HG02571 (cell line): ENCODE data around the gene RIIAD1.
"Not testable (repeated sequence)": the region's sequence is repeated elsewhere in the genome, so short reads cannot be mapped to it uniquely, and the experiment has no call there.

ENCODE experiments used
- ATAC-seq: cut with Tn5 transposase; IDR thresholded peaks from one replicate; pipeline ENCODE4 v1.9.1; 2021; ENCODE audit warnings: mild to moderate bottlenecking, moderate library complexity; ENCODE audit not compliant: unreplicated experiment

RIIAD1 gene

DNA sequence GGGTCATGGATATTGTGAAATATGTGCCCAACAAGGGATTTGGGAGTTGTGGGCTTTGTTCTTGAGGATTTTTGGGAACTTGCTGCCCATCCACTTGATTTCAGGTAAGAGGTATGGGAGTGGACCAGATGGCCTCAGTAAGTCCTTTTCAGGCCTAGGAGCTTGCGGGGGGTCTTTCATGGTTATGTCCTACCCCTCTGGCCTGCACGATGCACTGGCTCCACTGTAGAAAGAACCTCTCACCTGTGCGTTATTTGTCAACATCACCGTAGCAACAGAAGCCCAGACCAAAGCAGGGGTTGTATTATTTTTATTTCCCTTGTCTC, 8.6 kb downstream of the RIIAD1 start:
- ATAC-seq = no peak

DNA sequence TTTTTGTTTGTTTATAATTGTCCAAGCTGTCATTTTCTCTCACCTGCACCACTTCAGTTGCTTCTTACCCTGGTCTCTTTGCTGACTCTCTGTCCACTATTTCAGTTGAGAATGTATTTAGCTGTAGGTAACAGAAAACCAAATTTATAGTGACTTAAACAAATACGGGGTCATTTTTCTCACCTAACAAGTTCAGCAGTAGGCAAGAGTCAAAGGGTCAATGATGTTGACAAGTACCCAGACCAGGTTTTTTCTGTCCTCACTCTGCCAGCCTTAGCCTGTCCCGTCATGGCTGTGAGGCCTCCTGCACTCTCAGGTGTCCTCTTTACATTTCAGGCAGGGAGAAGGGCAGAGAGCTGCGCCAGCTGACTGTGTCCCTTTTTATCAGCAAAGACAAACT, 11.8 kb downstream of the RIIAD1 start:
- no peak for ATAC-seq

DNA sequence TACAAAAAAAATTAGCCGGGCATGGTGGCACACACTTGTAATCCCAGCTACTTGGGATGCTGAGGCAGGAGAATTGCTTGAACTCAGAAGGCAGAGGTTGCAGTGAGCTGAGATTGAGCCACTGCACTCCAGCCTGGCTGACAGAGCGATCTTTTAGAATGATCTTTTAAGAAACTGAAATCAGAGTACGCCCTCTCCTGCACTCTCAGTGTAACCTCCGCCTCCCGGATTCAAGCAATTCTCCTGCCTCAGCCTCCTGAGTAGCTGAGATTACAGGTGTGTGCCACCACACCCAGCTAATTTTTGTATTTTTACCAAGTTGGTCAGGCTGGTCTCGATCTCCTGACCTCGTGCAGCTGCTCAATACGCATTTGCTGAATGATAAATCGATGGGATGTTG, 12.7 kb downstream of the RIIAD1 start:
- not testable (repeated sequence) for ATAC-seq

DNA sequence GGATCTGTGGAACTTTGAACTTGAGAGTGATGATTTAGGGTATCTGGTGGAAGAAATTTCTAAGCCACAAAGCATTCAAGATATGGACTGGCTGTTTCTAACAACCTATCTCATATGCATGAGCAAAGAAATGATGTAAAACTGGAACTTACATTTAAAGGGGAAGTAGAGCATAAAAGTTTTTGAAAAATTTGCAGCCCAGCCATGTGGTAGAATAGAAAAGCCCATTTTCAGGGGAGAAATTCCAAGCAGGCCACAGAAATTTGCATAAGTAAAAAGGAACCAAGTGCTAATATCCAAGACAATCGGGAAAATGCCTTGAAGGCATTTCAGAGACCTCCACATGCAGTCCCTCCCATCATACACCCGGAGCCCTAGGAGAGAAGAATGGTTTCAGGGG, 15.7 kb downstream of the RIIAD1 start:
- no peak for ATAC-seq

DNA sequence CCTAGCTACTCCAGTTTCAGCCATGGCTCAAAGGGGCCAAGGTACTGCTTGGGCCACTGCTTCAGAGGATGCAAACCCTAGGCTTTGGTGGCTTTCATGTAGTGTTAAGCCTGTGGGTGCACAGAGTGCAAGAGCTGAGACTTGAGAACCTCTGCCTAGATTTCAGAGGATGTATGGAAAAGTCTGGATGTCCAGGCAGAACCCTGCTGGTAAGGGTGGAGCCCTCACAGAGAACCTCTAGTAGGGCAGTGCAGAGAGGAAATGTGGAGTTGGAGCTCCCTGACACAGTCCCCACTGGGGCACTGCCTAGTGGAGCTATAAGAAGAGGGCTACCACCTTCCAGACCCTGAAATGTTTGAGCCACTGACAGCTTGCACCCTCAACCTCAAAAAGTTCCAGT, 16.2 kb downstream of the RIIAD1 start:
- no peak for ATAC-seq

DNA sequence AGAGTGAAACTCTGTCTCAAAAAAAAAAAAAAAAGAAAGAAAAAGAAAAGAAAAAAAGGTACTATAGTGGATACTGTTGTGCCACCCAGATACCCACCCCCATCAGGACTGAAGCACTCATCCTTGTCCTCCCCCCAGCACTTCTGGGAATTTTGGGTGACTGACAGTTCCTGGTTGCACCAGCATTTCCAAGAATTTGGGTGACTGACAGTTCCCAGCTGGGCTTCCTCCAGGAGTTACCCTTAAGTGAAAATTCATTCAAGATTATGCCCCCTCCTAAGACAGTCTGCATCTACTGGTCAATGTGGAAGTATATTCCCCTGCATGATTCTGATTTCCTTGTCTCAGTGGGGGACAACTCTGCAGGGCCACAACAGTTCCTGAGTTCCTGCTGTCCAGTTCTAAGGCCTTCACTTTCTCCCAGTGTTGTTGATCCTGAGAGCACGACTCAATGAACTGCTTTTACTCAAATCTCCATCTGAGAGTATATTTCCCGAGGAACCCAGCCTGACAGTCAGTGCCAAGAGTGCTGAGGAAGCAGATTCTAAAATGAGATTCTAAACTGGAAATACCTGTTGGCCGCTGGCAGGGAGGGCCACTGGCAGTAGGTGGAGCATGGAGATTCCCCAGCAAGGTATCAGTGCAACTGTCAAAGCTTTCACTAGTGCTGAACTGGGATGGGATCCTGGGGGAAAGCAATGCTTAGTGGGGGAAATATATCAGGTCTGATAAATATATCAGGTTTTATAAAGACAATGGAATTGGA, 18.5 kb downstream of the RIIAD1 start:
- no peak for ATAC-seq

DNA sequence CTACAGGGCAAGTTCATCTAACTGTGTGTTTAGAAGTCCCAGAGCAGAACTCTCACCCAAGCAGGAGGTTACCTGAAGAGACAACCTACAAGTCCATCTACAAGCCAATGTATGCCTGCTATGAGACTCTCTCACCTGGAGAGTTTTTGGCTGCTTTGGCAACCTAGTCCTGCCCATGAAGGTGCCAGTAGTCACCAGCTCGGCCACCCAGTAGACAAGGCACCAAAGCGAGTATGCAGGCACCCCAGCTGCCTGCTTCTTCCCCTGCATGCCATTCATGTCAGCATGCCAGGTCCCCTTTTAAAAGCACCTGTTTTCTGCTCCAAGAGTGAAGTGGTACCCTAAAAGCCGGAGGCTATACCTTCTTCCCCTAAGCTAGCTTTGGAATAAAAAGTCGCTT, 20.2 kb downstream of the RIIAD1 start:
- ATAC-seq = no peak

DNA sequence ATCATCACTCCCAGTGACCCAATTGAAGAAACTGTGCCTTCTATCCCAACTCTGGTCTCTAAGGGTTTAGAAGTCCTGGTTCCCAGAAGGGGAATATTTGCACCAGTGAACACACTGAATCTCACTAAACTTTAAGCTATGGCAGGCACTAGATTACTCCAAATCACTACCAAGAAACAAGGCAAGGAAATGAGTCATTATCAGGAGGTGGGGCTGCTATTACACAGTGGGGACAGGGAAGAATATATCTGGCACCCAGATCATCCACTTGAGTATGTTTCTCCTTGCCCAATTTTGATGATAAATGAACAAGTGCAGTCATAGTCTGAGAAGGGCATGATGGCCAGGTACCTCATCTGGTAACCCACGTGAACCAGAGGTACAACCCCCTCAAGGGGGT, 35.0 kb downstream of the RIIAD1 start:
- ATAC-seq = no peak

DNA sequence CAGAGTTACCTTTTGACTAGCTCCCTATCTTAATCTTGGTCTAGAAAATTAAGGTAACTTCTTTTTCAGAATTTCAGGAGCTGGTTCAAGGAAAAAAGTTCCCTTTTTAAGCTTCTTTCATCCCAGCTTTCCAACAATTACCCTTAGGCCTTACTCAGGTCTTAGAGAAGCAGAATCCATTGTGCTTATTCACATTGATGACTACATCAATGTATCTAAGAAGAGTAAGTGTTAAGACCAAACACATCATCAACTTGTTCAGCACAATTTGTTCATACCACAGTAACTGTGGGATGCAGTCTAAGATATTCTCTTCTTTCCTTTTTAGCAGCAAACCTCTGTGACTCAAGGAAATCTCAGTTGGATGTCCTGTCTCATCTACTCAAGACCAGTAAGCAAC, 37.9 kb downstream of the RIIAD1 start:
- no peak for ATAC-seq

DNA sequence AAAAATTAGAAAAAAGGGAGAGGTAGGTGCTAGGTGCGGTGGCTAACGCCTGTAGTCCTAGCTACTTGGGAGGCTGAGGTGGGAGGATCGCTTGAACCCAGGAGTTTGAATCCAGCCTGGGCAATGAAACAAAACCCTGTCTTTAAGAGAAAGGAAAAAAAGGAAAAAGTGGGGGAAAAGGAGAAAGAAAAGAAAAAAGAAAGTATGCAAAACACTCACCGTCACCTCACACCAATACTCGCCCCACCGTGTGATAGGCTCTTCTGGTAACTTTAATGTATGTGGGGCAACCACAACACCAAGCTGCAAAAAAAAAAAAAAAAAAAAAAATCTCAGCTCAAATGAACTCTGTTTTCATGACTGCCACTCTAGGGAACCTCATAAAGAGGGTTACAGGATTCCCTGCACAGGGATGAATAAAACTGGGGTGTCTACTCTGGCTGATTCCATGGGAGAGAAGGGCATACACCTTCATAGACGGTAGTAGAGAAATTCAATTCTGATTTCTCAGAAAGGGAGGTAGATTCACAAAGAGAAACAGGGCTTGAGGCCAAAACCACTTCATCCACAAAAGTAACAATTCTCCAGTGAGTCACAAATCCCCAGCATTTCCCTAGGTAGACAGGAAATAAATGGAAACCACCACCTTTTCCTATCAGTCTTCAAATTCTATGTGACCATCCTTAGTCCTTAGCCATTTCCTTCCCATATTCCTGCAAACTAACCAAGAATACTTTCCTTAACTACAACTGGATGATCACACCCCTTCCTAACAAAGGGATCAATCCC, 39.5 kb downstream of the RIIAD1 start:
- ATAC-seq = no peak

DNA sequence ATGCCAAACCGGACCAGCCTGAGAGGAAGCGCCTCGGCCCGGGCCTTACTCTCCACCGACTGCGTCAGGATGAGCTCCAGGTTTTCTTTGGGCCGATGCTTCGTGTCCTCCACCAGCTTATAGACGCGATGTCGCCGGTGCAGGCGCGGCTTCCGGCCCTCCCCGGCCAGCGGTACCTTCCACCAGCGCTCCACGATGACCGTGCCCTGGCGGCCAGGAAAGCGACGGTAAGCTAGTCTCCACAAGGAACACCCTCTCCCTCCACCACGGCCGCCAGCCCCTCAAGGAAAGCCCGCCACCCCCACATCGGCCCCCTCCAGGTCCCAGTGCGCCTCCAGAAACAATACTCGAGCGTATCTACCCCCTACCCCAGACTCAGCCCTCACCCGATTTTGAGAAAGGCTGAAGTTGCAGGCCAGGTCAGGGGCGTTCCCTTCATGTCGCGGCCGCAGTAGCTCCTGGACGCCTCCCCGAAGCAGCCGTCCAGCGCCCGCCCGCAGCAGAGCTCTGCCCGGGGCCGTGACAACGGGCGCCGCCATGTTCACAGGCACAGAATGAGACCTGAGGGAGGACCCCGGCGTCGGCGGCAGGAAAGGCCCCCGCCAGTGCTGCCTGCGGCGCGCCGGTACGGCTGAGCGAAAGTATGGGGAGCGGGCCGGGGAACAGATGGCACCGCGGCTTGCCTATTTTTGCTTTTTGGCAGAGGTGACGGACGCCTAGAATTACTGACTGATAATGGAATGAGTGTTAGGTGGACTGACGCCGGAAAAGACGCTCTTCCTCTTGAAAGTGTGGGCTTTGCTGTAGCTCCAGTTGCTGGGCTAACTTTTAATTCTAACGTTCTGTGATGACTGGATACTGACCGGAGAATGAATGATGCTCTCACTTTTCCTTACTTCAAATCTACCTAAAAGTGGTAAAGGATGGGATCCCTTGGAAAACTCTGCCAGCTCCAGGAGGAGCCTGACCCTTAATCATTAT, 41.9 kb downstream of the RIIAD1 start, which contains the start of gene MRPL9:
TSS of gene MRPL9 (minus strand) at position 556 of the 981 bp plus-strand sequence. CDS start at position 539, 17 bp downstream.
- ATAC-seq = peak; percentile 81

DNA sequence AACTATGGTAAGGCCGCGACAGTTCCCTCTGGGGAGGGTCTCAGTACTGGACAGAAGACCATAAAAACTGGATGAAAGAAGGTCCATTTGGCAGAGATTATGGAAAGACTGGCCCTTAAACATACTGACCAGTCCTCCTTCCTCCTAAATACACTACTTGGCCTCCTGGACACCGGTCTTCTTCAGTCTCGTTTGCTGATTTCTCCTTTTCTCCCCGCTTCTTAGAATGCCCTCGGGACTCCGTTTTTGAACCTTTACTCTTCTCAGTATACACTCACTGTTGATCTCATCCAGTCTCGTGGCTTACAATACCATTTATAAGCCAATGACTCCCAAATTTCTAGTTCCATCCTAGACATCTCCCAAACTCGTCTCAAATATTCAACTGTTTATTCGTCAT, 42.7 kb downstream of the RIIAD1 start:
- no peak for ATAC-seq

DNA sequence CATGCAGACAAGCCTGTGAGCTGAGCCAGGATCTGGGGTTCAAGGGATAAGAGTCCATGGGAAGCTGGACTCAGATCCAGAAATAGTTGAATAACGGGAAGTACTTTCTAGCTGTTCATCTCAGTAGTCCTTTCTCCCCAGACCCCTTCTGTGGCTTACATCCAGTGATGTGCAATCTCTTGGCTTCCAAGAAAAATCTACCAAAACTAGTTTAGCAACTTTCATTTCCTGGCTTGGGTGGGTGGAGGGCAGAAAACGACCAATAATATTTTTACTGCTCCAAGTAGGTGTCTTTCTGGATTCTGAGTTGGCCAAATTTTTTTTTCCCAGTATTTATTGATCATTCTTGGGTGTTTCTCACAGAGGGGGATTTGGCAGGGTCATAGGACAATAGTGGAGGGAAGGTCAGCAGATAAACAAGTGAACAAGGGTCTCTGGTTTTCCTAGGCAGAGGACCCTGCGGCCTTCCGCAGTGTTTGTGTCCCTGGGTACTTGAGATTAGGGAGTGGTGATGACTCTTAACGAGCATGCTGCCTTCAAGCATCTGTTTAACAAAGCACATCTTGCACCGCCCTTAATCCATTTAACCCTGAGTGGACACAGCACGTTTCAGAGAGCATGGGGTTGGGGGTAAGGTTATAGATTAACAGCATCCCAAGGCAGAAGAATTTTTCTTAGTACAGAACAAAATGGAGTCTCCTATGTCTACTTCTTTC, 47.2 kb downstream of the RIIAD1 start:
- ATAC-seq = not testable (repeated sequence)

DNA sequence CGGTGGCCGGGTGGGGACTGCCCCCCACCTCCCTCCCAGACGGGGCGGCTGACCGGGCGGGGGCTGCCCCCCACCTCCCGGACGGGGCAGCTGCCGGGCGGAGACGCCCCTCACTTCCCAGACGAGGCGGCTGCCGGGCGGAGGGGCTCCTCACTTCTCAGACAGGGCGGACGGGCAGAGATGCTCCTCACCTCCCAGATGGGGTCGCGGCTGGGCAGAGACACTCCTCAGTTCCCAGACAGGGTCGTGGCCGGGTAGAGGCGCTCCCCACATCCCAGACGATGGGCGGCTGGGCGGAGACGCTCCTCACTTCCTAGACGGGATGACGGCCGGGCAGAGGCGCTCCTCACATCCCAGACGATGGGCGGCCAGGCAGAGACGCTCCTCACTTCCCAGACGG, 47.9 kb downstream of the RIIAD1 start:
- not testable (repeated sequence) for ATAC-seq

DNA sequence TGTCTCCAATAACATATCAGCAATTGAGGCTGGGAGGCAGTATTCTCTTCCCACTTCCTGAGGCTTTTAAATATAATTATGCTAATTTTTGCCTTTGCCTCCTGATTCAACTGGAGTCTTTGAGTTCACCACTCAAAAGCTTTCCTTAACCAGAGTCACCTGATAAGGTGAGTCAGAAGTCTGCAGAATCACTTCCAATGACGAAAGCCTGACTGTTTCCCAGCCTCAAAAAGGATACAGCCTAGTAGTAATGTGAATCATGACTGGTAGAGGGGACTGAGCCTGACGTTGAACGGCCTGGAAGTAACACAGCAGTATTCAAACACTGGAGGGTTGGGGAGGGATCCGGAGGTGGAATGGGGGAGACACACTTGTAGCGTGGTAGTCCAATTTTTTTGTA, 52.4 kb downstream of the RIIAD1 start:
- ATAC-seq = no peak

DNA sequence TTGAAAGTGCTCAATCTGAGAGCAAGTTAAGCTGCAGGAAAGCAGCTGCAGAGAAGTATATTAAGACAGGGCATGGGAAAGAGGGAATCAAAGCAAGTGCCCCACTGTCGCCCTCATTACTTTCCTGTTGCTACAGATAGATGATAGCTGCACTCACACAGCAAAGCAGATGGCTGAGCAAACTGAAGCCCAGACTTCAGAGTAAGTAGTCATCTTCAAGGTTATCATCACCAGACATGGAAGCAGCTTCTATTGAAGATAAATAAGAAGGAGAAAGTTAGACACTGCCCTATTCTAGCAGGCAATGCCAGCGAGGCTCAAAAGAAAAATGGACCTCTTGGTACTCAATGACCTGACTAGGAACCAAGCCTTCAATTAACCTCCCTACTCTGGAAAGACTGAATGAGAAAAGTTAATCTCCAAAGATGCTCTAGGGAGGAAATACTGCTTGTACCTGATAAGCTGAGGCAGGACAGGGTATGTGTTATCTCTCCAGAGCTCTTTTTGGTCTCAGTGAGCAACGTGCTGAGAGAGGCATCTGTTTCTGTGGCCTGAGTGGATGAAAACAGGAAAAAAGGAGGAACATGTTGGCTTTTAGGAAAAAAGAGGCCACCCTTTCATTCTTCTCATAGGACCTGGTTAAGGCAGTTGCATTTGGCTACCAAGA, 53.1 kb downstream of the RIIAD1 start:
- ATAC-seq = no peak

DNA sequence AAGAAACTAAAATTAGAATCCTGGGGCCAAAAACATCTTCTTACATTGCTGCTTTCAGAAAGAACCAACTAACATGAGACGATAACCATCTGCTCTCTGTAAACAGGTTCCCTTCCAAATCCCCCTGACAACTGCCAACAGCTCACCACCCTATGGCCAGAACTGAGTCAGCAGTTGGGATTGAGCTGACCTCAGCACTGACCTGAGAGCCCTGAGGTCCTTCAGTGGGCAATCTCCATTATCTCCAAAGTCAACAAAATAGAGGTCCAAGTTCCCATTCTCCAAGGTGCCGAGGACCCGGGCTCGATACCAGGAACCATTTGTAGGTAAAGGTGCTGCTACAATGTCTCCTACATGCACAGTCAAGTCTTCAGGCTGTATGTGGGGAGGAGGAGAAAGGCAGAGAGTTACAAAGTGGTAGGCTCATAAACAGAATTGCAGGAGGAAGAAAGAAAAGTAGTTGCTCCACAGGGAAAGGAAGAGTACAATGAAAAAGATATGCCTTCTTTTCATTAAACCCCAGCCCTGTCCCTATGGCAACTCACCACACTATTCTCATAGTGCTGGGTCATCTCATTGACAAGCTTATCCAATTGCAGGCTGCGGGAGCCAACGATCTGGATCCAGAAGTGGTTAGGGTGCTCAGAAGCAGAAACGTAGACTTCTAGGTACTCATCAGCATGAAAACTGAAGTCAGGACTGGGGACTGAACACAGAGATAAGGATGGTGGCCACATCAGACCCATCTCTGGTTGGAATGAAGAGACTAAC, 54.8 kb downstream of the RIIAD1 start:
- no peak for ATAC-seq

DNA sequence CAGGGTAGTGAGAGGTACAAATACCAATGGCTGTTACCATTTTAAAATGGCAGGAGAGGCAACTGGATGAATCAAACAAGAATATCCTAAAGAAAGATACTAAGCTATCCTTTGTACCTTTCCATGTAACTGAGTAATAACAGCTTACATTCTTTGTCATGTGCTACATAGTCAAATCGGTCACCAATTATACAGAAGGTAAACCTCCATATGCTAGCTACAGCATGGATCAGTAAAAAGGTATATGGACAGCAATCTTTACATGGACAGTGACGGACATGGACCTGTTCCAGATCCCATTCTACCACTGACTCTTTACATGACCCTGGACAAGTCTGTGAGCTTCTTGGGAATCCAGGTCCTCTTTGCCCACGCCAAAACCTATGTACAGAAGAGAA, 55.3 kb downstream of the RIIAD1 start:
- ATAC-seq = no peak

DNA sequence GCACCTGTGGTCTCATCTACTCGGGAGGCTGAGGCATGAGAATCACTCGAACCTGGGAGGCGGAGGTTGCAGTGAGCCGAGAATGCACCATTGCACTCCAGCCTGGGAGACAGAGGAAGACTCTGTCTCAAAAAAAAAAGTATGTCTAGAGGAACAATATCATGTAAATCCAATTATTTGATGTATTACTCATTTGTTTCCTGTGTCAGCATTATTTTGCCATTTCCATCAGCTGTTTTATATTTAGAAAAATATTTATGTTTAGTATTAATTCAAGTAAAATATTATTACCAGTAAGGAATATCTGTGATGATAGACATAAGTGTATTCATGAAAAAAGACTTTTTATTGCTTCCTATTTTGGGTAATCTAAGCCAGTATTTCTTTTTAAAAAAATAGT, 56.0 kb downstream of the RIIAD1 start:
- no peak for ATAC-seq
